Measurements from ENCODE around the gene PPP1CB. TPM values are rescaled to one million over a fixed set of nuclear protein-coding genes. Genes with fewer than 3 reads are reported as not detected.
A peak's percentile ranks its signal among the peaks of the same experiment; 100 is the strongest.

Gene PPP1CB
- total RNA-seq, 2 donors from 2014 or later, result 63.3 to 139 TPM

- intact Hi-C loops (cut with DNase I), result loop anchor here (10.0 kb wide), 1 partner anchor 143 kb away; no protein-coding TSS in a partner anchor
- Histone ChIP-seq H3K4me3 (no peak overlapping the region), H3K4me1 (peaks cover 15% of the 10 kb centered on the region), H3K9me3 (no peaks in the 10 kb centered on the region), H3K27me3 (no peaks in the 10 kb centered on the region), H3K36me3 (replicated peaks in 1 of 2; ENCODE audit: insufficient read depth in 1 of 2, low read depth in 2 of 2) (no peaks in the 10 kb centered on the region), H3K27ac (peak overlapping the region in 1 of 4 donors; percentile 11)
- no peak for ATAC-seq
- WGBS, 2 donors, result 94 to 95% methylated on average over 2 of the region's 2 CpGs
- no peak for DNase-seq
- TF ChIP-seq POLR2A (IDR thresholded peaks at IDR 0.05) (no peak), CTCF (IDR thresholded peaks at IDR 0.05) (no peak)
Observed at GRCh38 chr2:28748176-28748575, 3.5 kb upstream of the PPP1CB start.

- intact Hi-C loops (cut with DNase I), result loop anchor here (10.0 kb wide), 1 partner anchor 144 kb away; no protein-coding TSS in a partner anchor
Observed at GRCh38 chr2:28748941-28749340, 2.7 kb upstream of the PPP1CB start.

GRCh38 chr2:28749526-28749925, 2.1 kb upstream of the PPP1CB start:
- Histone ChIP-seq H3K4me3 (no peak overlapping the region), H3K9me3 (no peaks in the 10 kb centered on the region), H3K27ac (peak overlapping the region in 2 of 4 donors; percentile 96 to 99), H3K27me3 (no peaks in the 10 kb centered on the region), H3K4me1 (peaks cover 18% of the 10 kb centered on the region), H3K36me3 (replicated peaks in 1 of 2; ENCODE audit: insufficient read depth in 1 of 2, low read depth in 2 of 2) (no peaks in the 10 kb centered on the region)
- DNase-seq (no peak), ATAC-seq (no peak)
- 92 to 94% methylated on average over 6 of the region's 6 CpGs for WGBS, 2 donors
- TF ChIP-seq POLR2A (IDR thresholded peaks at IDR 0.05) (no peak), CTCF (IDR thresholded peaks at IDR 0.05) (no peak)
- intact Hi-C loops (cut with DNase I), result loop anchor here (10.0 kb wide), 1 partner anchor 145 kb away; no protein-coding TSS in a partner anchor

More at GRCh38 chr2:28748941-28749340, 2.7 kb upstream of the PPP1CB start:
- peak overlapping the region in 1 of 4 donors; percentile 96 for H3K27ac ChIP-seq
- no peaks in the 10 kb centered on the region for H3K9me3 ChIP-seq
- WGBS, 2 donors, result 81 to 97% methylated on average over 1 of the region's 1 CpG
- peaks cover 15% of the 10 kb centered on the region for H3K4me1 ChIP-seq
- H3K36me3 ChIP-seq (replicated peaks in 1 of 2; ENCODE audit: insufficient read depth in 1 of 2, low read depth in 2 of 2), result no peaks in the 10 kb centered on the region
- H3K27me3 ChIP-seq, result no peaks in the 10 kb centered on the region
- ATAC-seq (no peak), DNase-seq (no peak)
- no peak overlapping the region for H3K4me3 ChIP-seq
- no peak for TF ChIP-seq POLR2A (IDR thresholded peaks at IDR 0.05)

GRCh38 chr2:28750316-28751251, 1.0 kb upstream of the PPP1CB start:
- 7% methylated on average over 14 of the region's 14 CpGs for WGBS, 2 donors
- no peaks in the 10 kb centered on the region for H3K27me3 ChIP-seq
- DNase-seq, result peak; percentile 22 to 50 (median 28)
- peak; percentile 2 for ATAC-seq
- peak overlapping the region; percentile 29 to 30 for H3K4me3 ChIP-seq
- intact Hi-C loops (cut with DNase I), result no loop called here
- H3K9me3 ChIP-seq, result no peaks in the 10 kb centered on the region
- TF ChIP-seq POLR2A (IDR thresholded peaks at IDR 0.05), result no peak
- TF ChIP-seq CTCF (IDR thresholded peaks at IDR 0.05), result peak in 2 of 7 experiments; percentile 11 to 22
- H3K4me1 ChIP-seq, result peaks cover 28% of the 10 kb centered on the region
- H3K27ac ChIP-seq, result peak overlapping the region; percentile 96 to 100 (median 99)
- no peaks in the 10 kb centered on the region for H3K36me3 ChIP-seq (replicated peaks in 1 of 2; ENCODE audit: insufficient read depth in 1 of 2, low read depth in 2 of 2)

DNA sequence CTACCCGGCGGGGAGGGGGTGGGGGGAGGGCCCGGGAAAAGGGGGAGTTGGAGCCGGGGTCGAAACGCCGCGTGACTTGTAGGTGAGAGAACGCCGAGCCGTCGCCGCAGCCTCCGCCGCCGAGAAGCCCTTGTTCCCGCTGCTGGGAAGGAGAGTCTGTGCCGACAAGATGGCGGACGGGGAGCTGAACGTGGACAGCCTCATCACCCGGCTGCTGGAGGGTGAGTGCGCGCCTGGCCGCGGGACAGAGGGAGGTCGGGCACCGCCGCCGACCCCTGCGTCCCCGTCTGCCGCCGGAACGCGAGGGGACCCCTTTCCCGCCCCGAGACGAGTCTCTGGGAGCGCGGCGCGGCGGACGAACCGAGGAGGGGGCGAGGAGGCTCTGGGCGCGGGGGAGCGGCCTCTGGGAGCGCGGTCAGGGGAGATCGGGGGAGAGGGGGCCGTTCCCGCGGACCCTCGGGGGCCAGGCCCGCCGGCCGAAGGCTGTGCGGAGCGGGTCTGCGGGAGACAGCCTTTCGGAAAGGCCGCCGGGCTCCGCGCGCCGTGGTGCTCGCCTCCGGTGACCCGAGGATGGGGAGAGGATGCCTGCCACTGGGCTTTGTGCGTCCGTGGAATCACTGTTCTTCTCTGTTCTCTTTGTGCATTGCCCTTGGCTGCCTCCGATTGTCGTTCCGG, 463 bp downstream of the PPP1CB start:
- 0% methylated on average over 20 to 49 of the region's 78 CpGs for WGBS, 2 donors
- peaks cover 43% of the 10 kb centered on the region for H3K4me1 ChIP-seq
- intact Hi-C loops (cut with DNase I), result no loop called here
- no peaks in the 10 kb centered on the region for H3K9me3 ChIP-seq
- no peaks in the 10 kb centered on the region for H3K27me3 ChIP-seq
- ATAC-seq (peak; percentile 45), DNase-seq (peak in 3 of 4 donors; percentile 33 to 49 (median 39))
- H3K36me3 ChIP-seq (replicated peaks in 1 of 2; ENCODE audit: insufficient read depth in 1 of 2, low read depth in 2 of 2), result no peaks in the 10 kb centered on the region
- TF ChIP-seq POLR2A (IDR thresholded peaks at IDR 0.05) (no peak), CTCF (IDR thresholded peaks at IDR 0.05) (no peak)
- H3K27ac ChIP-seq, result peak overlapping the region; percentile 96 to 100 (median 99)
- peak overlapping the region; percentile 64 to 99 for H3K4me3 ChIP-seq
